Amniotic epithelial cell (primary cell): Measurements from ENCODE around the gene NYAP1.
"Not testable (repeated sequence)": the region's sequence is repeated elsewhere in the genome, so short reads cannot be mapped to it uniquely, and the experiment has no call there.

Experiments used
- DNase-seq: peaks from one replicate; pipeline ENCODE4 v3.0.0-alpha.2; 2010; ENCODE audit warnings: low read depth

NYAP1 gene

GRCh38 chr7:100483722-100484672 lies at the start of gene NYAP1:
NYAP1 (plus strand) TSS chr7:100483927; CDS start chr7:100485312, 1,385 bp downstream.
- DNase-seq, result peak; percentile 53

- no peak for DNase-seq
Observed at GRCh38 chr7:100434297-100435144, 49.2 kb upstream of the NYAP1 start.

- DNase-seq, result no peak
Observed at GRCh38 chr7:100435401-100436304, 48.1 kb upstream of the NYAP1 start.

GRCh38 chr7:100437150-100438100 lies 46.3 kb upstream of the NYAP1 start:
- DNase-seq, result no peak

GRCh38 chr7:100438172-100438571 lies 45.6 kb upstream of the NYAP1 start:
- no peak for DNase-seq

GRCh38 chr7:100438731-100439130 lies 45.0 kb upstream of the NYAP1 start:
- DNase-seq, result not testable (repeated sequence)

- not testable (repeated sequence) for DNase-seq
Observed at GRCh38 chr7:100439244-100439643, 44.5 kb upstream of the NYAP1 start.

GRCh38 chr7:100441641-100442535 lies 41.8 kb upstream of the NYAP1 start:
- no peak for DNase-seq

- DNase-seq, result no peak
Observed at GRCh38 chr7:100443096-100443840, 40.5 kb upstream of the NYAP1 start.

GRCh38 chr7:100444311-100445278 lies 39.1 kb upstream of the NYAP1 start:
- peak; percentile 73 for DNase-seq

- DNase-seq, result peak; percentile 64
Observed at GRCh38 chr7:100446040-100446439, 37.7 kb upstream of the NYAP1 start.

- not testable (repeated sequence) for DNase-seq
Observed at GRCh38 chr7:100447363-100447762, 36.4 kb upstream of the NYAP1 start.

GRCh38 chr7:100449190-100449795 lies 34.4 kb upstream of the NYAP1 start:
- no peak for DNase-seq

GRCh38 chr7:100452513-100452912 lies 31.2 kb upstream of the NYAP1 start:
- no peak for DNase-seq

- DNase-seq, result not testable (repeated sequence)
Observed at GRCh38 chr7:100453854-100454253, 29.9 kb upstream of the NYAP1 start.

GRCh38 chr7:100455206-100455605 lies 28.5 kb upstream of the NYAP1 start:
- DNase-seq, result no peak

- no peak for DNase-seq
Observed at GRCh38 chr7:100456562-100456961, 27.2 kb upstream of the NYAP1 start.
